Ecto neural progenitor cell (in vitro differentiated cells): ENCODE results near the gene DAW1.
"Not testable (repeated sequence)": the region's sequence is repeated elsewhere in the genome, so short reads cannot be mapped to it uniquely, and the experiment has no call there.

Experiments
- DNase-seq: peaks from one replicate; pipeline ENCODE4 v3.0.0-alpha.2; 2018; ENCODE audit warnings: low spot score

Gene DAW1

DNA sequence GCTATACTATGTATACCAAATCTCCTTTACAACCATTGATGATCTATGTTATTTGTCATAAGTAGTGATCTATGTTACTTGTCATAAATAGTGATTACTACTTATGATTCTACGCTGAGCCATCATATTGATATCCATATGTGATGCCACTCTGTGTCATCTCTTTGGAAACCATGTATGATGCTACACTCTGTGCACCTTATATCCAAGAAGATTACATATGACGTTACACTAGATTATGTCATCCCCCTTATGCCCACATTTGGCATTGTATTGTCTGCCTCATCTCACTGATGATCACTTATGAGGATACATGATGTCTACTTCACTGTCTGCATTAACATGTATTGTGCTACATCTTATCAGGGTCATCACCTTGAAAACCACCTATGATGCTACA lies 42.9 kb downstream of the DAW1 start:
- no peak for DNase-seq

DNA sequence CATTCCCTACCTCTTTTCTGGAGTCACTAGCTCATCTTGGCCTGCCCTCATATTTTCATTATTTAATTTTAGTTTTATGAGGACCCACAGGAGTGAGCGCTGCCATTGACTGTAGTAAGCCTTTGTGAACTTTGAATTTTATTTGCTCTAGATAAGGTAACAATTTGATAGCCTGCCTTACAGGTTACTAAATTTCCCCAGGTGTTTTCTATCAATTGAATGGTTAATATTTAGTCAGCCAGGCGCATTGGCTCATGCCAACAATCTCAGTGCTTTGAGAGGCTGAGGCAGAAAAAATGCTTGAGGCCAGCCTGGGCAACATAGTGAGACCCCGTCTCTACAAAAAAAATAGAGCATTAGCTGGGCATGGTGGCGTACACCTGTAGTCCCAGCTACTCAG lies 50.2 kb downstream of the DAW1 start:
- no peak for DNase-seq

DNA sequence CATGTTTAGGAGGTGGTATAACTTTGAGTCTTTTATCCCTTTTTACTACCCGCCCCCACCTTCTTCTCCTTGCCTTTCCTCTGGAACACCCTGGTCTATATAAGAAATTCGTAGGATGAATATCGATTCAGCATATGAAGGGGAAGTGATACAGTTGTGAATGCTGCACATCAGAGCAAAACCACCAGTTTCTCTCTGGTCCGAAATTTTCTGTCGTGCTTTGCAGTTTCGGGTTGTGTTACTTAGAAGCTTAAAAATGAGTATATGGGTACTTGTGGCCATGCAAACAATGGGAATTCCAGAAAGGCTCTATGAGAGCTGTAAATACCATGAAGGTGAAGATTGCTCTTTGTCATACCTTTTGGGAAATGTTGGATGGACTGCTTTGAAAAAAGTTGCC lies 60.6 kb downstream of the DAW1 start:
- no peak for DNase-seq

GRCh38 chr2:227932403-227932802 lies 61.0 kb downstream of the DAW1 start:
- no peak for DNase-seq

- DNase-seq = no peak
These were observed 62.5 kb downstream of the DAW1 start for GRCh38 chr2:227933884-227934283.

DNA sequence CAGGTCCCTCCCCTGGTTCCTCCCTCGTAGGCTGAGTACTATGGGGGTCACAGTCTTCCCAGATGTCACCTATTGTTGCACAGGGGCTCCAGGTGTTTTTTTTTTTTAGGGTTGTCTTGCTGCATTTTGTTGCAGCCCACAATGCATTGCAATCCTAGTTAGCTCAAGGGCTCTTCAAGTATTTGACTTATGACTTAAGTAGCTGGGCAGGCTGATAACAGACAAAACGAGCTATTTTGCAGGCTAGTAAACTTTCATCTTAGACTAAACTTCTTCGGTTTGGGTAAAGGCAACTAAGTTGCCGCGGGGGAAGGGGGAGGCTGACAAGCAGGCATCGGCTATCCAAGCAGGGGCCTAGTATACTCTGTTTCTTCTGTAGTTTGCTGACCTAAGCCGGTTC lies 64.8 kb downstream of the DAW1 start:
- not testable (repeated sequence) for DNase-seq

GRCh38 chr2:227939271-227940027 lies 68.0 kb downstream of the DAW1 start:
- peak; percentile 58 for DNase-seq

DNA sequence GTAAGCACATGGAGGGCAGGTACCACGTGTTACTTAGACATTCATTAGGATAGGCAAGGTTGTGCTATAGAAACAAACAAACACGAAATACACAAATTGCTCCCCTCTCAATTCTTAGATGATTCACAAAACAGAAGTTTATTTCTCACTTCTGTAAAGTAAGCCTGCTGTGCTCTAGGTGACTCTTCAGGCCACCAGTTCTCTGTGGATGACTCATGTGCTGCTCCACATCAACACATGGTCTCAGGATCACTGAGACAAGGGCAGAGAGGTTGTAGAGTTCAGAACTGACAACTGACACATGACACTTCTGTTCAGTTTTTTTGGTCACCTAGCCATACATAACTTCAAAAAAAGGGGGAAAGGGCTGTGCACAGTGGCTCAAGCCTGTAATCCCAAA lies 70.6 kb downstream of the DAW1 start:
- DNase-seq = no peak

GRCh38 chr2:227942965-227943364 lies 71.5 kb downstream of the DAW1 start:
- DNase-seq = no peak

DNA sequence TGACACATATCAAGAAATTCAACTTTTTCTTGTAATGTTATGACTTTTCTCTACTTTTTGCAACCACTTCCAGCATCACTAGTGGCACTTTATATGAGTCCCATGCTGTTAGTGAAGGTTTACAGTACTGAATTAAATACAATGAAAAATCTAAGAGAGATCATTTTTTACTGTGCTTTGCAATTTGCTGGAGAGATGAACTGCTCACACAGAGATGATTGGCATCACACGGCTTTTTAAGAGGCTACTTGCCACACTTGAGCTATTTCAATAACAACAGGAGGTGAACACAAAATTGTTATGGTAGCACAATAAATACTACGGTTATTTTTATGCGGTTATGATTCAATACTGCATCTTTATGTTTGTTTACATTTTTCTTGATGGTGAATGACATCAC lies 88.9 kb downstream of the DAW1 start:
- no peak for DNase-seq

DNA sequence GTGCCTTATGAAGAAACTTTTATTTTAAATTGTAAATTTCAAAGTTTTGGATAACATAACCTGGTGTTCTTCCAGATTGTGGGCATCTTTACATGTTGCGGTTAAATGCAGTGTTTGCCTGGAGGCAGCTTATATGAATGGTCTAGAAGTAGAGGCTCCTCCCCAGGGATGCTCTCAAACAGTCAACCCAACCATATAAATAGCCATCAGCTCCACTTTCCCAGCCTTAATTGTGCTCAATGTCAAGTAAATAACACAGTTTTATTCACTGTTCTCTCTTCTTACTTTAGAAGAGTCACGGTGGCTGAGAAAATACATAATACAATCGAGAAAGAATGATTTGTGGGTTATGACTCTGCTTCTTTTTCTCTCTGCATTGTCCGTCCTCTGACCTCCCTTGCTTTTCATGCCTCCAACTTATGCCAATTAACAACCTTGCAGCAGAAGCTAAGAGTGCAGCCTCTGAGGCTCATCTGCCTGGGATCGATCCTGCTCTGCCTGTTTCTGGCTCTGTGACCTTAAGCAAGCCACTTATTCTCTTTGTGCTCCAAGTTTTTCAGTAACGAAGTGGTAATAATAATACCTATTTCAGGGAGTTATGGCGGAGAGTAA lies 100.3 kb downstream of the DAW1 start:
- DNase-seq = no peak

DNA sequence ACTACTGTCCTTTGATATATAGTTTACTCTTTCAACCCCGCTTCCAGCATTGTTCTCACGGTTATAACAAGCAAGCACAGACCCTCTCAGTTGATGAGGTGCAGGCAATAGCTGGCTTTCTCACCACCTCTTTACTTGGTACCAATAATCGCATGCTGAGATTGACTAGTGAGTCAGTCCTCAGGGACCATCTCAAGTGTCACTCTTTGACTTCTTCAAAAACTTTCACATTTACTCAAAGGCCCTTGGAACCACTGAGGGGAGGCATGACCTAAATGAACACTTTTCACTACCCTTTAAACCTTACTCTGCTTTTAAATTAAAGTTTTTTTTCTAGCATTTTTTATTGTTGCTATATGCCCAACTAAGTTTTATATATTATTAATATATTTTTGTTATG lies 101.8 kb downstream of the DAW1 start:
- DNase-seq = no peak
